Thoracic aorta (tissue), 2 donors: ENCODE measurements around the gene GLRX5. TPM values are rescaled to one million over a fixed set of nuclear protein-coding genes. Genes with fewer than 3 reads are reported as not detected.
A peak's percentile ranks its signal among the peaks of the same experiment; 100 is the strongest.

Experiments used
- ATAC-seq: fragments of 150-250 bp; one replicate; pipeline ENCODE4 v1.8.0; 2017; ENCODE audit warnings: low read depth; ENCODE audit not compliant: insufficient number of reproducible peaks, low FRiP score
- DNase-seq: peaks from one replicate; pipeline ENCODE4 v3.0.0-alpha.2; 2020; ENCODE audit warnings: low spot score
- H3K27ac ChIP-seq, 2 donors: fragments of 200-600 bp; sonication (generic); 1 replicate in 1 of 2; 2 replicates in 1 of 2; pipeline ENCODE4 v1.5.1; 2016; ENCODE audit warnings: mild to moderate bottlenecking in 2 of 2, moderate library complexity in 2 of 2
- H3K27me3 ChIP-seq: fragments of 200-600 bp; sonication (generic); replicated peaks from 2 replicates; pipeline ENCODE4 v1.6.0; 2016; ENCODE audit warnings: mild to moderate bottlenecking; ENCODE audit not compliant: insufficient read depth
- H3K36me3 ChIP-seq: fragments of 200-600 bp; sonication (generic); one replicate; pipeline ENCODE4 v1.5.1; 2016
- H3K4me1 ChIP-seq, 2 donors: fragments of 200-600 bp; sonication (generic); 1 replicate in 1 of 2; 2 replicates in 1 of 2; pipeline versions ENCODE4 v1.5.1 to v1.6.0; 2016; ENCODE audit warnings: low read depth in 2 of 2, mild to moderate bottlenecking in 1 of 2; ENCODE audit not compliant: control insufficient read depth in 1 of 2
- H3K4me3 ChIP-seq: fragments of 200-600 bp; sonication (generic); 2 replicates; pipeline ENCODE4 v1.5.1; 2016; ENCODE audit warnings: mild to moderate bottlenecking
- H3K9me3 ChIP-seq: fragments of 200-600 bp; sonication (generic); 2 replicates; pipeline ENCODE4 v1.5.1; 2016
- CTCF ChIP-seq: fragments of 200-600 bp; sonication (generic); IDR thresholded peaks from one replicate; pipeline ENCODE4 v1.5.1; 2019; ENCODE audit warnings: antibody characterized with exemption
- total RNA-seq, 2 donors: library from RNA; depleted of rRNA; stranded (reverse); fragments of >200 nt; gene quantifications; one replicate each; pipeline versions ENCODE4 v1.1.0 to v1.2.3, GENCODE V29; 2016

GLRX5 gene
- total RNA-seq, 2 donors from 2014 or later, result 19.6 to 22.9 TPM

GRCh38 chr14:95526483-95527386 is 8.1 kb upstream of the GLRX5 start:
- H3K27ac ChIP-seq, result peak overlapping the region; percentile 80 to 84
- H3K27me3 ChIP-seq, result no peaks in the 10 kb centered on the region
- H3K9me3 ChIP-seq, result no peaks in the 10 kb centered on the region
- TF ChIP-seq CTCF, result no peak
- ATAC-seq (peak; percentile 4), DNase-seq (no peak)
- peaks cover 33 to 69% of the 10 kb centered on the region in 2 donors for H3K4me1 ChIP-seq
- no peaks in the 10 kb centered on the region for H3K36me3 ChIP-seq
- peak overlapping the region; percentile 62 for H3K4me3 ChIP-seq

GRCh38 chr14:95527387-95528002 is 7.4 kb upstream of the GLRX5 start:
- no peaks in the 10 kb centered on the region for H3K36me3 ChIP-seq
- ATAC-seq, result peak; percentile 65
- DNase-seq, result no peak
- peaks cover 40 to 77% of the 10 kb centered on the region in 2 donors for H3K4me1 ChIP-seq
- TF ChIP-seq CTCF, result peak; percentile 76
- peak overlapping the region; percentile 80 to 84 for H3K27ac ChIP-seq
- H3K4me3 ChIP-seq, result peak overlapping the region; percentile 62
- no peaks in the 10 kb centered on the region for H3K27me3 ChIP-seq
- no peaks in the 10 kb centered on the region for H3K9me3 ChIP-seq

- TF ChIP-seq CTCF, result no peak
- H3K9me3 ChIP-seq, result no peaks in the 10 kb centered on the region
- ATAC-seq, result no peak
- no peak overlapping the region for H3K4me3 ChIP-seq
- no peak overlapping the region for H3K27ac ChIP-seq
- no peaks in the 10 kb centered on the region for H3K27me3 ChIP-seq
- peaks cover 46 to 76% of the 10 kb centered on the region in 2 donors for H3K4me1 ChIP-seq
- H3K36me3 ChIP-seq, result no peaks in the 10 kb centered on the region
- no peak for DNase-seq
Measured at GRCh38 chr14:95529216-95529615, 5.6 kb upstream of the GLRX5 start.

GRCh38 chr14:95530473-95531276 is 4.2 kb upstream of the GLRX5 start:
- no peak for TF ChIP-seq CTCF
- Histone ChIP-seq H3K27me3 (no peaks in the 10 kb centered on the region), H3K27ac (peak overlapping the region; percentile 55 to 60), H3K9me3 (no peaks in the 10 kb centered on the region), H3K4me3 (peak overlapping the region; percentile 29), H3K4me1 (peaks cover 41 to 70% of the 10 kb centered on the region in 2 donors), H3K36me3 (no peaks in the 10 kb centered on the region)
- DNase-seq (no peak), ATAC-seq (no peak)
